HUES64 (cell line): ENCODE results near the gene DLG2.
"Not testable (repeated sequence)": the region's sequence is repeated elsewhere in the genome, so short reads cannot be mapped to it uniquely, and the experiment has no call there.

Source experiments
- H3K27ac ChIP-seq: 2 replicates; pipeline ENCODE4 v1.7.0; 2013; ENCODE audit warnings: low read depth, low read length, inconsistent platforms
- H3K27me3 ChIP-seq: 2 replicates; pipeline ENCODE4 v1.6.1; 2013; ENCODE audit warnings: mild to moderate bottlenecking, low read length; ENCODE audit not compliant: insufficient read depth
- H3K36me3 ChIP-seq: 2 replicates; pipeline ENCODE4 v1.6.1; 2013; ENCODE audit warnings: mild to moderate bottlenecking, low read length; ENCODE audit not compliant: insufficient read depth
- H3K4me1 ChIP-seq: 2 replicates; pipeline ENCODE4 v1.6.1; 2013; ENCODE audit warnings: mild to moderate bottlenecking, low read length, moderate library complexity; ENCODE audit not compliant: insufficient read depth
- H3K4me3 ChIP-seq: 2 replicates; pipeline ENCODE4 v1.5.1; 2013; ENCODE audit warnings: mild to moderate bottlenecking, low read length, moderate library complexity
- H3K9ac ChIP-seq: 2 replicates; pipeline ENCODE4 v1.6.1; 2013; ENCODE audit warnings: mild to moderate bottlenecking, low read depth, low read length
- H3K9me3 ChIP-seq: 2 replicates; pipeline ENCODE4 v1.6.1; 2013; ENCODE audit warnings: low read depth, low read length; ENCODE audit not compliant: insufficient read depth
- WGBS: fragments of 150-250, 120-280 bp; methylation state at CpG from one replicate; pipeline ENCODE4 v1.1.7; 2013; ENCODE audit warnings: missing lambda C conversion rate; 5-methylcytosine and 5-hydroxymethylcytosine counted together

The DLG2 gene

DNA sequence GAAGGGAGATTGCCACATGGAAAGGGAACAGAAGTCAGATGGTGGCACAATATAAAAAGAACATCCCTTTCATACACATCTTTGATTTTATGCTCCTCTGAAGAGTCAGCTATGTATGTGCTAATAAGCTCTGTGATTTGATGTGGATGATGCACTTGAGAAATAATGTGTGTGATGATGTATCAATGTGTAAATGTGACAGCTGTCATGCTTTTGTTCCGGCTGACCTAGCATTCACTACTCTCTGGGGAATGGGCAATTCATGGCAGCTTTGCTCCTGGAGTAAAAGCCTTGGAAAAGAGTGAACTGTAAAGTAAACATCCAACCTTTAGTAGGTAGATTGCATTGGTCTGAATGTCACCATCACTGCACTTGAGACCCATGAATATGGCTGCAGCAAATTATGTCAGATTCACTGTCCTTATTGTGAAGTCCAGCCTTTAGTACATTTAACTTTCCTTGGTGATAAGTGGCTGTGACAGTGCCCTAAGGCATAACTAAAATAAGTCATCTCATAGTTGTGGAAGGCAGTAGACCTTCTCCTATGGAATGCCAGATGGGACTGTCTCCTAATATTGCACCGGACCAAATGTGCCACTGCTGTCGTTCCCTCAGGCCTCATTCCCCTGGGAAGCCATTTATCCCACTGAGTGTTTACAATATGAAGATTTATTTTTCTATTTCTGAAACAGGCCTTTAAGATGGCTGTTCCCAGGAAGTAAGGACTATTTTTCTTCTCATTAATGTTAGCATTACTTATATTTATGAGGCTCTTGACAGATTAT is 2162.8 kb downstream of the DLG2 start:
- Histone ChIP-seq H3K4me1 (no peaks in the 10 kb centered on the region), H3K36me3 (no peaks in the 10 kb centered on the region), H3K9ac (no peak overlapping the region), H3K9me3 (no peaks in the 10 kb centered on the region), H3K27me3 (no peaks in the 10 kb centered on the region), H3K4me3 (no peak overlapping the region), H3K27ac (no peak overlapping the region)
- WGBS: 93% methylated on average over 3 of the region's 3 CpGs

DNA sequence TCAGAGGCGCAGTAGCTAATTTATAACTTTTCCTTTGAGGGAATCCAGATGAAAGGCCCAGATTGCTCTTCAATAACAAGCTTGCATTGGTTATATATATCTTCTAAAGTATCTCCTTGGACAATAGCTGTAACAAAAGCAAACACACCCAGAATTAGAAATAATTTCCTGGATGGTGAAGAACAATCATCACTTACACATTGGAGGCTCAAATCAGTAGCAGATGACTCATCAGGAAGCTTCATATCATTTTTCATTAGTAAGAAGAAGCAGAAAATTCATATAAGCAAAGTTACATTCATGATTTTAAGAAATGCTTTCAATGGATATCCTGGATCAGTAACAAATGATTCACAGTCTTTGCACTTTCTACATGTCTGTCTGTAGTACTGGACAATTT is 2167.3 kb downstream of the DLG2 start:
- peaks cover 6% of the 10 kb centered on the region for H3K4me1 ChIP-seq
- H3K27ac ChIP-seq: no peak overlapping the region
- H3K36me3 ChIP-seq: no peaks in the 10 kb centered on the region
- WGBS: no CpG with 5 or more reads among the region's 1 CpG
- no peak overlapping the region for H3K9ac ChIP-seq
- H3K4me3 ChIP-seq: no peak overlapping the region
- H3K9me3 ChIP-seq: no peaks in the 10 kb centered on the region
- H3K27me3 ChIP-seq: no peaks in the 10 kb centered on the region

DNA sequence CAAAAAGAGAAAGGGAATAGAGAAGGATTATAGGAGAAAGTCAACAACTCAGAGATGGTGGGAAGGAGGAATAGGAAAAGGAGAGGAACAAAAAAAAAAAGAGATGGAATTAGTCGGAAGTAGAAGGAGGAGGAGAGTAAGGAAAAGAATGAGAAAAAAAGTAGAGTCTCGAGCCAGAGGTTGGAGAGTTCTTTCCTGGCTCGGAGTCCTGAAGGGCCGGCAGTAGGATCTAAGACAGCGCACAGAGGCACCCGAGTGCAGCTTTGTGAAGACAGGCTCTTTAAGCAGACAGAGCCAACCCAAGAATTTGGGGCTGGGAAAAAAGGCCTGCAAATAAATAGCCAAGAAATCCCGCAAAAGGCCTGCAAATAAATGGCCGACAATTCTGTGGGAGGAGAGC is 2170.6 kb downstream of the DLG2 start:
- no peak overlapping the region for H3K4me3 ChIP-seq
- H3K9me3 ChIP-seq: no peaks in the 10 kb centered on the region
- H3K9ac ChIP-seq: no peak overlapping the region
- no peak overlapping the region for H3K27ac ChIP-seq
- no peaks in the 10 kb centered on the region for H3K36me3 ChIP-seq
- H3K4me1 ChIP-seq: peaks cover 6% of the 10 kb centered on the region
- H3K27me3 ChIP-seq: no peaks in the 10 kb centered on the region
- WGBS: 94% methylated on average over 8 of the region's 8 CpGs

DNA sequence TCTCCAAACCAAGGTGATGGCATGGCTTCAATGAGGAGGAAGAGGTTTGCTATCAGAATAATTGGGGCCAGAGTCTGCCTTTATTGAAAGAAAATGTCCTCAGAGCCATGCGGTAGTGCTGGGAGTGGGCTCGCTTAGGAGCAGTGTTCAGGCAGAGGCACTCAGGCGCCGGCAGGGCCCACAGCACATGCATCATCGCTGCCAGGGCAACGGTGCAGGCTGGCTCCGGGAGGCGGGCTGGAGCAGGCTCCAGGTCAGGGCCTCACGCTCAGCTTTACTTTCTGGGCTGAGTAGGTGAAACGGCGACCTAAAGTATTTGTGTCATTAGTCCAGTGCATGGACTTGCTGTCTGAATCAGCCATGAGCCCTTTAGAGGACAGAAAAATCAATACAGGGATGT is 2171.1 kb downstream of the DLG2 start:
- WGBS: 81% methylated on average over 11 of the region's 11 CpGs
- H3K9me3 ChIP-seq: no peaks in the 10 kb centered on the region
- H3K27me3 ChIP-seq: no peaks in the 10 kb centered on the region

GRCh38 chr11:83455356-83455755 is 2171.8 kb downstream of the DLG2 start:
- no peak overlapping the region for H3K9ac ChIP-seq
- H3K27ac ChIP-seq: no peak overlapping the region
- H3K4me3 ChIP-seq: no peak overlapping the region
- no peaks in the 10 kb centered on the region for H3K27me3 ChIP-seq
- H3K4me1 ChIP-seq: peaks cover 6% of the 10 kb centered on the region
- 93% methylated on average over 2 of the region's 3 CpGs for WGBS
- no peaks in the 10 kb centered on the region for H3K9me3 ChIP-seq
- H3K36me3 ChIP-seq: no peaks in the 10 kb centered on the region

More for the DNA sequence above, 2171.1 kb downstream of the DLG2 start:
- no peak overlapping the region for H3K27ac ChIP-seq
- no peak overlapping the region for H3K4me3 ChIP-seq
- H3K4me1 ChIP-seq: peaks cover 6% of the 10 kb centered on the region
- H3K36me3 ChIP-seq: no peaks in the 10 kb centered on the region
- H3K9ac ChIP-seq: no peak overlapping the region

DNA sequence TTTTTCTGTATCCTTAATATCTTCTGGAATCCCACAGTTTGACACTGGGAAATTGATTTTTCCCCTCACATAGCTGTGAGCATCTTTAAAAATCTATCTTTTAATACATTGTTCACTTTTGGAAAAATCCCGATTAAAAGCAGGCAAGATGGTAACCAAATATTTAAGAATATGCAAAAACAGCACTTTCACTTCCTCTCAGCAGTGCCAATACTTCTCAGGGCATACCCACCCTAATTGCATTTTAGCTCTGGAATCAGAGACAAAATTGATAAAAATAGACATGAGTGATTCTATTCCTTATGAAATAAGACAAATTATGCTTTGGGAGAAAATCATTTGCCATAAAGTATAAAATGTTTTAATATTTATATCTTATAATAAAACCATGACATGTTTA is 2172.5 kb downstream of the DLG2 start:
- peaks cover 6% of the 10 kb centered on the region for H3K4me1 ChIP-seq

GRCh38 chr11:83449338-83449913 is 2177.7 kb downstream of the DLG2 start:
- peaks cover 5% of the 10 kb centered on the region; the same call in 1 of the 2 replicates for H3K9me3 ChIP-seq
- H3K9ac ChIP-seq: no peak overlapping the region
- H3K4me1 ChIP-seq: no peaks in the 10 kb centered on the region
- no peaks in the 10 kb centered on the region for H3K27me3 ChIP-seq
- H3K27ac ChIP-seq: no peak overlapping the region
- 92% methylated on average over 3 of the region's 4 CpGs for WGBS
- H3K4me3 ChIP-seq: no peak overlapping the region
- H3K36me3 ChIP-seq: no peaks in the 10 kb centered on the region

More for the DNA sequence above, 2172.5 kb downstream of the DLG2 start:
- Histone ChIP-seq H3K27ac (no peak overlapping the region), H3K4me3 (no peak overlapping the region), H3K9ac (no peak overlapping the region), H3K9me3 (no peaks in the 10 kb centered on the region), H3K27me3 (no peaks in the 10 kb centered on the region), H3K36me3 (no peaks in the 10 kb centered on the region)
- 76% methylated on average over 1 of the region's 1 CpG for WGBS

GRCh38 chr11:83448686-83449085 is 2178.5 kb downstream of the DLG2 start:
- WGBS: 94% methylated on average over 2 of the region's 2 CpGs
- Histone ChIP-seq H3K36me3 (no peaks in the 10 kb centered on the region), H3K27me3 (no peaks in the 10 kb centered on the region), H3K4me1 (no peaks in the 10 kb centered on the region), H3K9me3 (peaks cover 5% of the 10 kb centered on the region; the same call in 1 of the 2 replicates), H3K27ac (no peak overlapping the region), H3K4me3 (no peak overlapping the region), H3K9ac (no peak overlapping the region)

- H3K27ac ChIP-seq, H3K9ac ChIP-seq, H3K4me3 ChIP-seq, H3K4me1 ChIP-seq, H3K36me3 ChIP-seq, H3K27me3 ChIP-seq, H3K9me3 ChIP-seq: not testable (repeated sequence)
- WGBS: 82% methylated on average over 6 of the region's 6 CpGs
These were observed 2183.3 kb downstream of the DLG2 start for GRCh38 chr11:83443880-83444279.

DNA sequence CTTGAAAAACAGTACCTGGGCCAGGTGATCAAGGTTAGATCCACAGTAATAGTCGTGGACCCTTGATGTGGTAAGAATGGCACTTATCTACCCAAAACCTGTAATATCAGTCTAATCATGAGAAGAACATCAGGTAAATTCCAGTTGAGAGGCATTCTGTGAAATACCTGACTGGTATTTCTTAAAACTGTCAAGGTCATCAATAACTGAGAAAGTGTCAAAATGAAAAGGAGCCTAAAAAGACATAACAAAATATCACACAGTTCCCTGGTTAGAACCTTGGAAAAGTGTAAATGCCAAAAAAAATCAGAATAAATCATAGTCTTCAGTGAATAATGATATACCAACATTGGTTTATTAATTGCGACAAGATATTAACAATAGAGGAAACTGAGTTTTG is 2185.5 kb downstream of the DLG2 start:
- H3K36me3 ChIP-seq: no peaks in the 10 kb centered on the region
- H3K27ac ChIP-seq: no peak overlapping the region
- 90% methylated on average over 1 of the region's 2 CpGs for WGBS
- no peak overlapping the region for H3K4me3 ChIP-seq
- no peaks in the 10 kb centered on the region for H3K27me3 ChIP-seq
- peaks cover 8% of the 10 kb centered on the region for H3K4me1 ChIP-seq
- no peak overlapping the region for H3K9ac ChIP-seq
- H3K9me3 ChIP-seq: no peaks in the 10 kb centered on the region; the same call in 1 of the 2 replicates

- H3K4me1 ChIP-seq: peaks cover 11% of the 10 kb centered on the region
- no peak overlapping the region for H3K4me3 ChIP-seq
- no peaks in the 10 kb centered on the region for H3K9me3 ChIP-seq
- 51% methylated on average over 4 of the region's 4 CpGs for WGBS
- no peak overlapping the region for H3K9ac ChIP-seq
- no peaks in the 10 kb centered on the region for H3K27me3 ChIP-seq
- no peaks in the 10 kb centered on the region for H3K36me3 ChIP-seq
- H3K27ac ChIP-seq: no peak overlapping the region
These were observed 2186.0 kb downstream of the DLG2 start for GRCh38 chr11:83441171-83441570.
